Activated naive CD8-positive, alpha-beta T cell (primary cell): ENCODE data around the gene DIPK1A.
"Not testable (repeated sequence)": the region's sequence is repeated elsewhere in the genome, so short reads cannot be mapped to it uniquely, and the experiment has no call there.

Experiments used
- H3K27ac Mint-ChIP-seq: one replicate; pipeline ENCODE4 v1.8.0; 2021; ENCODE audit warnings: mixed read lengths
- H3K27me3 Mint-ChIP-seq: one replicate; pipeline ENCODE4 v1.8.0; 2021; ENCODE audit warnings: mixed read lengths
- H3K36me3 Mint-ChIP-seq: one replicate; pipeline ENCODE4 v1.8.0; 2021; ENCODE audit warnings: mixed read lengths
- H3K4me1 Mint-ChIP-seq: one replicate; pipeline ENCODE4 v1.8.0; 2021; ENCODE audit warnings: low read depth, mixed read lengths
- H3K4me3 Mint-ChIP-seq: one replicate; pipeline ENCODE4 v1.8.0; 2021; ENCODE audit warnings: mild to moderate bottlenecking, mixed read lengths
- H3K9me3 Mint-ChIP-seq: one replicate; pipeline ENCODE4 v1.8.0; 2021; ENCODE audit warnings: low read depth, mixed read lengths

Gene DIPK1A

GRCh38 chr1:92898053-92898452 is 63.2 kb downstream of the DIPK1A start:
- H3K27me3 Mint-ChIP-seq, H3K4me3 Mint-ChIP-seq, H3K27ac Mint-ChIP-seq, H3K4me1 Mint-ChIP-seq: not testable (repeated sequence)
- H3K9me3 Mint-ChIP-seq, result peaks cover 16% of the 10 kb centered on the region
- peaks cover 17% of the 10 kb centered on the region for H3K36me3 Mint-ChIP-seq

GRCh38 chr1:92887465-92887864 is 73.8 kb downstream of the DIPK1A start:
- Mint-ChIP-seq H3K36me3 (peaks cover 10% of the 10 kb centered on the region), H3K4me3 (no peak overlapping the region), H3K27me3 (no peaks in the 10 kb centered on the region), H3K27ac (no peak overlapping the region), H3K9me3 (peaks cover 6% of the 10 kb centered on the region), H3K4me1 (peaks cover 28% of the 10 kb centered on the region)

DNA sequence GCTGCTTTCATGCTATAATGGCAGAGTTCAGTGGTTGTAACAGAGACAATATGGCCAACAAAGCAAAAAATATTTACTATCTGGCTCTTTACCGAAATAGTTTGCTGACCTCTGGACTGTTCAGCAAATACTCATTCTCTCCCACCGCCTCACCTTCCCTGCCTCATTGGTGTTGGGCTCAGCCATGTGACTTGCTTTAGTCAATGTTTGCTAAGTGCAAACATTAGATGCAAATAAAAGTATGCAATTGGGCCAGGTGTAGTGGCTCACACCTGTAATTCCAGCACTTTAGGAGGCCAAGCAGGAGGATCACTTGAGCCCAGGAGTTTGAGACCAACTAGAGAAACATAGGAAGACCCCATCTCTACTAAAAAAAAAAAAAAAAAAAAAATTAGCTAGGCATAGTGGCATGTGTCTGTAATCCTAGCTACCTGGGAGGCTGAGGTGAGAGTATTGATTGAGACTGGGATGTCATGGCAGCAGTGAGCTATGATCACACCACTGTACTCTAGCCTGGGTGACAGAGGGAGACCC is 74.3 kb downstream of the DIPK1A start:
- H3K4me3 Mint-ChIP-seq, result no peak overlapping the region
- H3K9me3 Mint-ChIP-seq, result peaks cover 6% of the 10 kb centered on the region
- no peaks in the 10 kb centered on the region for H3K27me3 Mint-ChIP-seq
- H3K27ac Mint-ChIP-seq, result no peak overlapping the region
- H3K36me3 Mint-ChIP-seq, result peaks cover 12% of the 10 kb centered on the region
- H3K4me1 Mint-ChIP-seq, result peaks cover 29% of the 10 kb centered on the region

- Mint-ChIP-seq H3K27ac (peak overlapping the region; percentile 89), H3K4me3 (no peak overlapping the region), H3K9me3 (peaks cover 6% of the 10 kb centered on the region), H3K27me3 (no peaks in the 10 kb centered on the region), H3K36me3 (peaks cover 7% of the 10 kb centered on the region), H3K4me1 (peaks cover 41% of the 10 kb centered on the region)
These were observed 77.1 kb downstream of the DIPK1A start for GRCh38 chr1:92884195-92884594.

- peaks cover 5% of the 10 kb centered on the region for H3K9me3 Mint-ChIP-seq
- peaks cover 5% of the 10 kb centered on the region for H3K36me3 Mint-ChIP-seq
- peaks cover 40% of the 10 kb centered on the region for H3K4me1 Mint-ChIP-seq
- no peaks in the 10 kb centered on the region for H3K27me3 Mint-ChIP-seq
- H3K4me3 Mint-ChIP-seq, result peak overlapping the region; percentile 54
- peak overlapping the region; percentile 89 for H3K27ac Mint-ChIP-seq
These were observed 78.0 kb downstream of the DIPK1A start for GRCh38 chr1:92883297-92883696.

DNA sequence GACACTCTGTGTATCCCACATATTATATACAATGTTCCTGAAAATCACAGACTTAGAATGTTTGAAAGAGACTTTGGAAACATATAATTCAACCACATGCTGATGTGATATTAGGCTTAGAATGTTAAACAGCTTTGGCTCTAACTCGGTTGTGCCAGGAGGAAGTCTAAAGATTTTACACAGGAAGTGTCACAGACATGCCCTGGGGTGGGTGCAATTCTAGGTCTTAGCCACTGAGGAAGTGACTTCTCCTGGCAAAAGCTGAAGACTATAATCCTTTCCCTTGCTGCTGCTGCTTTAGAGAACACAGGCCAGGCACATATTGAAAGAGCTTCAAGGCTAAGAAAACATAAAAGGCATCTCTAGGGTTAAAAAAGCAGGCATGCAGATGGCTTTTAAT is 78.4 kb downstream of the DIPK1A start:
- H3K27me3 Mint-ChIP-seq, result no peaks in the 10 kb centered on the region
- peak overlapping the region; percentile 89 for H3K27ac Mint-ChIP-seq
- peaks cover 42% of the 10 kb centered on the region for H3K4me1 Mint-ChIP-seq
- peak overlapping the region; percentile 54 for H3K4me3 Mint-ChIP-seq
- peaks cover 2% of the 10 kb centered on the region for H3K36me3 Mint-ChIP-seq
- peaks cover under 1% of the 10 kb centered on the region for H3K9me3 Mint-ChIP-seq

DNA sequence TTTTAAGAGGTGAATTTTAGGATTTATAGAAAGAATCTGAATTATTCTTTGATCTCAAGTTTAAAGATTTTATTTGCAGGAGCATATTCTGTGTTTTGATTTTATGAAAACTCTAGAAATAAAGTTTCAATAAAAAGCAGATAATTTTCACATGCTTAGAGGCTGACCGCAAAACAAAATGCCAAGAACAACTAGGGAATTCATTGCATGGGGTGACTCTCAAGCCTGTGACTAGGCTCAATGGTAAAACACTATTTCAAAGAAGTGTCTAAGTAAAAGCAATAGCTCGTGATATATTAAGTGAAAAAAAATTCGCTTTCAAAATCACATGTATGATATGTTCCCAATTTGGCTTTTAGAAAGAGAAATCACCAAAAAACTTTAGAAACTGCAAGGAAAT is 79.9 kb downstream of the DIPK1A start:
- H3K4me3 Mint-ChIP-seq, result no peak overlapping the region
- no peaks in the 10 kb centered on the region for H3K9me3 Mint-ChIP-seq
- no peaks in the 10 kb centered on the region for H3K27me3 Mint-ChIP-seq
- no peak overlapping the region for H3K27ac Mint-ChIP-seq
- peaks cover 54% of the 10 kb centered on the region for H3K4me1 Mint-ChIP-seq
- peaks cover 2% of the 10 kb centered on the region for H3K36me3 Mint-ChIP-seq

GRCh38 chr1:92879316-92879968 is 81.8 kb downstream of the DIPK1A start:
- no peaks in the 10 kb centered on the region for H3K9me3 Mint-ChIP-seq
- H3K27me3 Mint-ChIP-seq, result no peaks in the 10 kb centered on the region
- peak overlapping the region; percentile 61 for H3K27ac Mint-ChIP-seq
- H3K4me3 Mint-ChIP-seq, result no peak overlapping the region
- H3K36me3 Mint-ChIP-seq, result peaks cover 7% of the 10 kb centered on the region
- H3K4me1 Mint-ChIP-seq, result peaks cover 52% of the 10 kb centered on the region

- Mint-ChIP-seq H3K4me1 (peaks cover 37% of the 10 kb centered on the region), H3K27me3 (no peaks in the 10 kb centered on the region), H3K9me3 (no peaks in the 10 kb centered on the region), H3K27ac (peak overlapping the region; percentile 74), H3K36me3 (peaks cover 7% of the 10 kb centered on the region), H3K4me3 (peak overlapping the region; percentile 56)
These were observed 83.5 kb downstream of the DIPK1A start for GRCh38 chr1:92877792-92878191.

DNA sequence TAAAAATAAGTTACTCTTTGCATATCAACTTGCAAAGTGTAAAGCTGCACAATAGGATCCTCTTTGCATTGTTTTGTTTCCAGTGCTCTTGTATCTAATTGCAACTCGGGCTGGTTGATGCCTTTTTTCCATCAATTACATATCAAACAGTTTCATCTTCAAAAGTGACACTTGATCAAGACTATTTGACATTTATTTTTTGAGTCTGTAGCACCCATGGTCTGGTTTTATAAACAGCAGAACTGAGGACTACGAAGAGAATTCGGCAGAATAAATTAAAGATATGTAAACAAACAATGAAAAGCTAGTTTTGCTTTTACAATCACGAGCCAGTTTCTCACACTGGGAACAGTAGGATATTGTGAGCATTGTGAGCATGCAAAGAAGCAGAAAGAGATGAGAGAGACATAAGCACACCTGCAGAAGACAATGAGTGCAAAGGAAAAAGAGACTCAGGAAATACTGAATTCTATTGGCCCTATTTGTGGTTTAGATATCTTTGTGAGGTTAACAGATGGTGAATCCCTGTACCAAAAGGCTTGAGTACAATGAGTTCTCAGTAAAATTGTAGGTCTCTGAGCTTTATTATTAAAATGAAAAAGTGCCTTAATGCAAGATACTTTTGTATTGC is 84.1 kb downstream of the DIPK1A start:
- Mint-ChIP-seq H3K27me3 (no peaks in the 10 kb centered on the region), H3K36me3 (peaks cover 9% of the 10 kb centered on the region), H3K4me1 (peaks cover 32% of the 10 kb centered on the region), H3K4me3 (peak overlapping the region; percentile 56), H3K9me3 (no peaks in the 10 kb centered on the region), H3K27ac (peak overlapping the region; percentile 74)

GRCh38 chr1:92876351-92876750 is 84.9 kb downstream of the DIPK1A start:
- Mint-ChIP-seq H3K4me1 (peaks cover 29% of the 10 kb centered on the region), H3K4me3 (no peak overlapping the region)

DNA sequence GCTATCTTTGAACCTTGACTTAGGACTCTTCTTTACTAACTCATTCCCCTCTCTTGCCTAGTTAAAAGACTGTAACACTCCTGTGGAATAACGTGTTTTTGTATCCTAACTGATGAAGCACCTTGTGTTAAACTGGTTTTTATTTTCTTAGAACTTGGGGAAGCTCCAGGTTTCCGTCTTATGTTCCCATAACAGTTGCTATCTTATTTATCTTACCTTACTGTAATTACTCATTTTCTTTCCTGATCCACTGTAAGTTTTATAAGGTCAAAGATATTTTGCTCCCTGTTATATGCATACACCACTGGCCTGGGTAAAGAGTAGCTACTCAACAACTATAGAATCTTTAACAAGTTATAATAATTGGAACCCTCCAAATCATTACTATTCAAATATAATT is 86.3 kb downstream of the DIPK1A start:
- Mint-ChIP-seq H3K4me1 (peaks cover 36% of the 10 kb centered on the region), H3K4me3 (no peak overlapping the region), H3K9me3 (no peaks in the 10 kb centered on the region), H3K27ac (no peak overlapping the region), H3K36me3 (peaks cover 15% of the 10 kb centered on the region), H3K27me3 (no peaks in the 10 kb centered on the region)

More at GRCh38 chr1:92876351-92876750, 84.9 kb downstream of the DIPK1A start:
- Mint-ChIP-seq H3K27ac (no peak overlapping the region), H3K9me3 (no peaks in the 10 kb centered on the region), H3K36me3 (peaks cover 13% of the 10 kb centered on the region), H3K27me3 (no peaks in the 10 kb centered on the region)

GRCh38 chr1:92872719-92873118 is 88.5 kb downstream of the DIPK1A start:
- no peak overlapping the region for H3K27ac Mint-ChIP-seq
- no peaks in the 10 kb centered on the region for H3K27me3 Mint-ChIP-seq
- H3K4me3 Mint-ChIP-seq, result no peak overlapping the region
- peaks cover 16% of the 10 kb centered on the region for H3K36me3 Mint-ChIP-seq
- no peaks in the 10 kb centered on the region for H3K9me3 Mint-ChIP-seq
- H3K4me1 Mint-ChIP-seq, result peaks cover 31% of the 10 kb centered on the region

- Mint-ChIP-seq H3K9me3 (no peaks in the 10 kb centered on the region), H3K27ac (no peak overlapping the region), H3K27me3 (no peaks in the 10 kb centered on the region), H3K36me3 (peaks cover 17% of the 10 kb centered on the region), H3K4me1 (peaks cover 17% of the 10 kb centered on the region), H3K4me3 (no peak overlapping the region)
These were observed 90.7 kb downstream of the DIPK1A start for GRCh38 chr1:92870591-92870990.

- peaks cover 4% of the 10 kb centered on the region for H3K4me1 Mint-ChIP-seq
- no peaks in the 10 kb centered on the region for H3K9me3 Mint-ChIP-seq
- no peaks in the 10 kb centered on the region for H3K27me3 Mint-ChIP-seq
- no peak overlapping the region for H3K27ac Mint-ChIP-seq
- H3K36me3 Mint-ChIP-seq, result peaks cover 2% of the 10 kb centered on the region
- no peak overlapping the region for H3K4me3 Mint-ChIP-seq
These were observed 97.1 kb downstream of the DIPK1A start for GRCh38 chr1:92864131-92864530.
